GM18868 (cell line): ENCODE measurements around the gene A1BG.

Experiments used
- ATAC-seq: cut with Tn5 transposase; IDR thresholded peaks from one replicate; pipeline ENCODE4 v1.9.1; 2021; ENCODE audit warnings: mild to moderate bottlenecking, moderate library complexity; ENCODE audit not compliant: unreplicated experiment

Gene A1BG

DNA sequence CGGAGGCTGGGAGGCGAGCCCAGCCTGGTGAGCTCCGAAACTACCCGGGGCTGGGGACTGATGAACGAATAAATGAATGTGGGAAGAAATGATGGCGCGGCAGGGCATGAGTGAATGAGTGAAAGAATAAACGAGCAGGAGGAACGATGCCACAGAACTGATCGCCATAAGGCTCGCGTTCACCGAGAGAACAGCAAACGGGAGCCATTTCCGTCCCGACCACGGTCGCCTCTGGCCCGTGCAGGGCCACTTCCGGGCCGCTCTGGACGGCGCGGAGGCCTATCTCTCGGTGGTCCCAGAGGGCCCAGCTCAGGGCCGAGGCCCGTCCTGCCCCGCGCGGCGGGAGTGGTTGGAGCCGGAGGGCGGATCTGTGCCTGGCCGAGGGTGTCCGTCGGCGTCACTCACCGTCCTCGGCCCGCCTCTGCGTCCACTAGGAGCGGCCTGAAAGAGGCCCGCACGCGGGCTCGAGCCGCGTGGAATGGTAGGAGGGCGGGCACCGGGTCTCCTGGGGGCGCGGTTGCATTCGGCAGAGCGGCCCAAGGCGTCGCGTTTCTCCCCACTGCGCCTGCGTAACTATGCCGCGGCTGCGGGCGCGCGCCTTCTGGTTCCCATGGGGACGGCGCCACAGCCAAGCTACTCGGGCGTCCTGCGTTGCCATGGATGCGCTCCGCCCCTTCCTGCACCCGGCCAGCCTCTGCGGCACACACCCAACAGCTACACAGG lies 9.1 kb upstream of the A1BG start, which contains the start of gene ZNF497:
TSS of gene ZNF497 (minus strand) at position 480 of the 723 bp plus-strand sequence. CDS start 5,116 bp downstream, outside the sequence.
- peak; percentile 88 for ATAC-seq

DNA sequence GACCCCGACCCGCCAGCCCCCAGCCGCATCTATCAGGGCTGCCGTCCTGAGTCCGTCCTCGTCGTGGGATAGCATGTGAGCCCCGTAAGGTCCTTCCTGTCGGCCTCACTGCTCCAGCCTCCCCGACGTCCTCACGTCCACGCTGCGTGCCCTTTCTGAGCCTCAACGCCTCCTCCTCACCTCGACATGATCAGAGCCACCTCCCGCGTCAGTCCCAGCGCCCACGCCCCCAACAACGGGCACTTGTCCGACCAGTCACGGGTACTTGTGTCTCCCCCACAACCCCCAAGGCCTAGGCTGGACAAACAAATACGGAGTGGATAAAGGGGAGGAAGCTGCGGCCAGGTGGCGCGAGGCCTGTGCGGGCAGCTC lies 8.6 kb upstream of the A1BG start:
- peak; percentile 8 for ATAC-seq

DNA sequence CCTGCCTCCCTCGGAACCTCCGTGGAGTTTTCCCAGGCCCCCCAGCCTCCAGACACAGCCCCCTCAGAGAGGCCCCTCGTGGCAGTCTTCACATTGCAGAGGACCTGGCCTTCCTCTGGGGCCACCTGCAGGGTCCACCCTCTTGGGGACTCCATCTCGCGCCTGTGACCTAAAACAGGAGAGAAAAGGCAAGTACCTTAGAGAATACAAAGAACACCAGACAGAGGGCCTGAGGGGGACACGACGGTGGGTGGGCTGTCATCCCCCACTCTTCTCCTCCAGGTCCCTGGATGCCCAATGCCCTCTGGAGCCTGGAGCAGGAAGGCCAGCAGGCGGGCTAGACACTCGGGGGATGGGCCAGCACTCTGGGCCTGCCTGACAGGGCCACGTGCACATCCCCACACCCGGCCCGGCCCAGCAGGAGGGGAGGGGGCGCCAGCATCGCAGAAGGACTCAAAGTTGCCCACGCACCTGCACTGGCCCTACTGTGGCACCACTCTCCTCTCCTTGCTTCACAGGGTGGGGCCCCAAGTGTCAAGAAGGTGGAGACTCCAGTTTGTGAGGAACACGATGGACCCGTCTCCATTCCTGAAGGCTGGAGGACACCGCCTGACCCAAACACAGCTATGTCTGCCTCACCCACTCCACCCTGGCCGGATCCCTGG lies 4.3 kb upstream of the A1BG start:
- no peak for ATAC-seq

DNA sequence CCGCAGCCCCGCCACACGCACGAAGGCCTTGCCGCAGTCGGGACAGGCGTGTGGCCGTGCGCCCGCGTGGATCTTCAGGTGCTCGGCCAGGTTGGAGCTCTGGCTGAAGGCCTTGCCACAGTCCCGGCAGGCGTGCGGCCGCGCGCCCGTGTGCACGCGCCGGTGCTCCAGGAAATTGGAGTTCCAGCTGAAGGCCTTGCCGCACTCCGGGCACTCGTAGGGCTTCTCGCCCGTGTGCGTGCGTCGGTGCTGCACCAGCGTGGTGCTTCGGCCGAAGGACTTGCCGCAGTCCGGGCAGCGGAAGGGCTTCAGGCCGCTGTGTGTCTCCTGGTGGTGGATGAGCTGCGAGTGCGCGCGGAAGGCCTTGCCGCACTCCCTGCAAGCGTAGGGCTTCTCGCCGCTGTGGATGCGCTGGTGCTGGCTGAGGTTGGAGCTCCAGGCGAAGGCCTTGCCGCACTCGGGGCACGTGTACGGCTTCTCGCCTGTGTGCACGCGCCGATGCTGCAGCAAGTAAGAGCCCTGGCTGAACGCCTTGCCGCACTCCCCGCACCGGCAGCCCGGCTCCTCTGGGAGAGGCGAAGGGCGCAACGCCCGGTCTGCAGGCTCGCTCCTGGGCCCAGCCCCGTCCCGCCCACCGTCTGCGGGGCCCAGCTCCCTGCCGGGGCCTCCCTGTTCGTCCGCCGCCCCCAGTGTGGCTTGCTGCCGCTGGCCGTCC lies 3.6 kb upstream of the A1BG start:
- ATAC-seq, result no peak

DNA sequence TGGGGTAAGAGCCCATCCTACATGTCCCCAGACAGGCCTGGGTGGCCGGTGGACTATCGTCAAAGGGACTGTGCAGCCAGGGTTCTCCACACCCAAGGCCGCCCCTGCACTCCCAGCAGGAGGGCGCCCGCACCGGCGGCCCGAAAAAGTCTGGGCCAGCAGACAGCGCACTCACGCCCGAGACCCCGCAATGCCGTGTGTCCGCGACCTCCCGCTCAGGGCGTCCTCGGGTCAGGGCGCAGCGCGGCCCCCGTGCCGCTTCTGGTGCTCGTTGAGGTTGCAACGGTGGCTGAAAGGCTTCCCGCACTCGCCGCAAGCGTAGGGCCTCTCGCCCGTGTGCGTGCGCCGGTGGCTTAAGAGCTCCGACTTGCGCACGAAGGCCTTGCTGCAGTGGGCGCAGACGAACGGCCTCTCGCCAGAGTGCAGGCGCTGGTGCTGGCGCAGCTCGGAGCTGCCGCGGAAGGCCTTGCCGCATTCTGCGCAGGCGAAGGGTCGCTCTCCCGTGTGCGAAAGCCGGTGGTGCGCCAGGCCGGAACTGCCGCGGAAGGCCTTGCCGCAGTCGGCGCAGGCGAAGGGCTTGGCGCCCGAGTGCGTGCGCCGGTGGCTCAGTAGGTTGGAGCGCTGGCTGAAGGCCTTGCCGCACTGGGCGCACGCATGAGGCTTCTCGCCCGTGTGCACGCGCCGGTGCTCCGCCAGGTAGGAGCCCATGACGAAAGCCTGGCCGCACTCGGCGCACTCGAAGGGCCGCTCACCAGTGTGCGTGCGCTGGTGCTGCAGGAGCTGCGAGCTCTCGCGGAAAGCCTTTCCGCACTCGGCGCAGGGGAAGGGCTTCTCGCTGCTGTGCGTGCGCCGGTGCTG lies 2.8 kb upstream of the A1BG start:
- no peak for ATAC-seq

DNA sequence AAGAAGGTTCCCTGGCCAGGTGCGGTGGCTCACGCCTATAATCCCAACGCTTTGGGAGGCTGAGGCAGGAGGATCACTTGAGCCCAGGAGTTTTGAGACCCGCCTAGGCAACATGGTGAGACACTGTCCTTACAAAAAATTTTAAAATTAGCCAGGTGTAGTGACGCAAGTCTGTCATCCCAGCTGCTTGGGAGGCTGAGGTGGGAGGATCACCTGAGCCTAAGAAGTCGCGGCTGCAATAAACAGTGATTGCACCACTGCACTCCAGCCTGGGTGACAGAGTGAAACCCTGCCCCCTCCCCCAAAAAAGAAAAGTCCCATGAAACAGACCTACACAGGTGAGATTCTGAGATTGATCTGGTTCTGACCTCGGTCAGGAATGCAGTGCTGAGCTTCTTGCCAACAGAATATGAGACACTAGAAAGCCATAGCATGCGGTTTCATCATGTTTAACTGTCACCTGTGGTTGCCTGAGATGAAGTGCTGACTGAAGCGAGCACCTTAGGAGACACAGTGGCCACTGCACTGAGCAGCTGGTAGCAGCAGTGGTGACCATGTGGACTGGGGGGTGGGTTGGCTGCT lies 2.0 kb upstream of the A1BG start:
- no peak for ATAC-seq

DNA sequence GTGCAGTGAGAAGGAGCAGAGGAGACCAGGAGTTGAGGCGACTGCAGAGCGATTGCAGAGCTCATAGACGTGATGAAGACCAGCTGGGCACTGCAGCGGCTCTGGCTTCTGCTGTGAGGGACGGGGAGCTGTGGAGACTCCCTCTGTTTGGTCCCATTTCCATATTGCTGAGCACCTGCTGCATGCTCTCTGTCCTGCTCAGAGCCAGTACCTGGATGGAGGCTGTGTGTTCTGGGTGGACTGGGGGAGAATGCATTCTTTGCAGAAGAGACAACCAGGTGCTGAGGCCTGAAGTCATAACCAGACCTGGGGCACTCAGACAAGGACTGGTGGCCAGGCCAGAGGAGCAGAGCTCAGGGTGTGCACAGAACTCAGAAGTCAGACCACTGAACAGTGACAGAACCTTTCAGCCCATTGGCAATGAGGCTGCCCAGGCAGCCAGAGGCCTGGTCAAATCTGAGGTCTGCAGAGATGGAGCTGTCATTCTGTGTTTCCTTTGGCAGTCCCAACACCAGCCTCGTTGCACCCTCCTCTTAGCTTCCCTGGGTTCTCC lies 1.3 kb upstream of the A1BG start:
- ATAC-seq, result no peak

DNA sequence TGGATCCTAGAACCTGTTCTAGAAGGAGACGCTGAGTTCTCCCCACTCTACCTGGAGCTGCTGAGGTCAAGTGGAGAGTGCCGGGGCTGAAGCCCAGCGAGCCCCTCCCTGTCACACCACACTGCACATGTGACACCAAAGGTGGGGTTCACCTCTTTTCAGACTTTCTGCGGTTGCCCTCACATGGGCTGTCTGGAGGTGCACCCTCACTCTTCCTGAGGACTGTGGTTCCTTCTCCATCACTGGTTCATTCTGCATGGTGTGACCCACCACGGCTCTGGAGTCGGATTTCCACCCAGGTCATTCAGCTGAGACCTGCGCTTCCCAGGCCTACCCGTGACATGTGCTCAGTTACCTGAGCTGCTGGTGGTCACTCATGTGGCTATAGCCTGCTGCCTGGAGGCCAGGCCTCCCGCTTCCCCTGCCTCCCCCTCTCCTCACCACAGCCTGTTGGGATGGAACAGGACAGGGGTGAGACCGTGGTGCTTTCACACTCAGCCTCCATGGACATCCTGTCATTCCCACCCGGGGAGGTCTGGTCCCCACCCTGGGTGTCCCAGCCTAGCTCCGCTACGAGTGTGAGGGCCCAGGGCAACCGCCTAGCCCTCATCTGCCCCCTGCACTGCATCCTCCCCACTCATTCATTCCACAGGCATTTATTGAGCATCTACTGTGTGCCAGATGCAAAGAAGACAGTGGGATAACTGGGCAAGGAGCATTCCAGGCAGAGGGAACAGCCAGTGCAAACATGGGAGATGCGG lies 605 bp upstream of the A1BG start:
- no peak for ATAC-seq

DNA sequence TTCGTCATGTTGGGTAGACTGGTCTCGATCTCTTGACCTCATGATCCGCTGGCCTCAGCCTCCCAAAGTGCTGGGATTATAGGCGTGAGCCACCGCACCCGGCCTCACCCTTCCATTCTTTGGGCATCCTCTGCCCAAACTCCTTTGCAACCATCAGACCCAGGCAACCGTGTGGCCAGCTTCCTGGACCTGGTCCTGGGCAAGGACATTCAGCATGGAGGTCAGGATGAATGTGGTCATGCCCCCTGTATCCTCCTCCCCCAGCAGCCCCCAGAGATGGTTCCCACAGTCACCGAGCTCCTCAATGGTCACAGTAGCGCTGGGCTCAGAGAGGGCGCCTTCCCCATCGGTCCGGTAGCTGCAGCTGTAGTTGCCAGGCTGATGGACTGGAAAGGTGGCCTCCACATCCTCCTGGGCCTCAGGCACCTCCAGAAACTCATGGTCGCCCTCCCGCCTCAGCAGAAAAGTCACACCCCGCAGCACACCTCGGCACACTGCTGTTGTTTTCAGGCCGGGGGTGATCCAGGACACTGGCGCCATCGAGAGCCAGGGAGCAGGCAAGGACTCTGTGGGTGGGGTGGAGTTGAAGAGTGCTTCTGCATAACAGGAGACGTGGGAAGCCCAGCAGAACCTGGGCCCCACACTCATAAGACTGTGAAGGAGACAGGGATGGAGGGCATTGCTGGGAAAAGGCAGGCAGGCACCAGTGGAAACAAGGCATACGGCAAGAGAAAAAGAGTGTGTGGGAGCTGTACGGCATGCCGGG lies 1.1 kb downstream of the A1BG start:
- ATAC-seq, result no peak

DNA sequence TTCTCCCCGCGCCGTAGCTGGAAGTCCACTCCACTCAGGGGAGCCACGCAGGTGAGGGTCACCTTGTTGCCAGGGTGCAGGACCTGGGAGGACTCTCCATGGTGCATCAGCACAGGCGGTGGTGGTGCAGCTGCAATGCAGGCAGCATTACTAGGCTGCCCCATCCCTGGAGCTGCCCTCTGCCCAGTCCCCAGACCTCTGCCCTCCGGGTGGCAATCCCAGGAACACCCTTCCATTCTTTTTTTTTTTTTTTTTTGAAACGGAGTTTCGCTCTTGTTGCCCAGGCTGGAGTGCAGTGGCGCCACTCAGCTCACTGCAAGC lies 1.8 kb downstream of the A1BG start:
- ATAC-seq, result no peak

DNA sequence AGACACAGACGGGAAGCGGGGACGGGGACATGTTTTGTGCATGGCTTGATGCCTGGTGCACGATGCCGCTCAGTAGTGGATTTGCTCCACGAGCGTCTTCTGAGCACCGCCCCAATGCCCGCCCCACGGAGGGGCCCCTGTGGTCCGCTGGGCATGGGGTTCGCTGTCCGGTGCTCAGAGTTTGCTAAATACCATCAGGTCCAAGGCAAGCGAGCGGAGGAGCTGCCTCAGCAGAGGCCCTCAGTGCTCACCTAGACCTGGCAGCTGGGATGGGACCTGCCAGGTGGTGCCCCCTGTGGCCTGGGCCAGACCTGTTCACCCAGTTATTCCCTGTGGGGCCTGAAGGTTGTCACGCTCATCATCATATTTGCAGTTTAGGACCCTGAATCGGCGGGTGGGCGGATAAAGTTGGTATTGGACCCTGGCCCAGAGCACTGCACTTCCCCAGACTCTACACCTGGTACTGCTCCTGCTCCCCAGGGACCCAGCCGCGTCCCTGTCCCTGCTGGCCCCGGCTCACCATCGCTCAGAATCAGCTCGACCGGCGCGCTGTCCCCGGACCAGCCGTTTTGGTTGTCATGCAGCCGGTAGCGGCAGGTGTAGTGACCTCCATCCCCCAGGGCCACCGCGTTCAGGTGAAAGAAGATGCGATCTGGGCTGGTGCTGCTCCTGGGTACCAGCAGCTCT lies 2.3 kb downstream of the A1BG start:
- ATAC-seq, result no peak

DNA sequence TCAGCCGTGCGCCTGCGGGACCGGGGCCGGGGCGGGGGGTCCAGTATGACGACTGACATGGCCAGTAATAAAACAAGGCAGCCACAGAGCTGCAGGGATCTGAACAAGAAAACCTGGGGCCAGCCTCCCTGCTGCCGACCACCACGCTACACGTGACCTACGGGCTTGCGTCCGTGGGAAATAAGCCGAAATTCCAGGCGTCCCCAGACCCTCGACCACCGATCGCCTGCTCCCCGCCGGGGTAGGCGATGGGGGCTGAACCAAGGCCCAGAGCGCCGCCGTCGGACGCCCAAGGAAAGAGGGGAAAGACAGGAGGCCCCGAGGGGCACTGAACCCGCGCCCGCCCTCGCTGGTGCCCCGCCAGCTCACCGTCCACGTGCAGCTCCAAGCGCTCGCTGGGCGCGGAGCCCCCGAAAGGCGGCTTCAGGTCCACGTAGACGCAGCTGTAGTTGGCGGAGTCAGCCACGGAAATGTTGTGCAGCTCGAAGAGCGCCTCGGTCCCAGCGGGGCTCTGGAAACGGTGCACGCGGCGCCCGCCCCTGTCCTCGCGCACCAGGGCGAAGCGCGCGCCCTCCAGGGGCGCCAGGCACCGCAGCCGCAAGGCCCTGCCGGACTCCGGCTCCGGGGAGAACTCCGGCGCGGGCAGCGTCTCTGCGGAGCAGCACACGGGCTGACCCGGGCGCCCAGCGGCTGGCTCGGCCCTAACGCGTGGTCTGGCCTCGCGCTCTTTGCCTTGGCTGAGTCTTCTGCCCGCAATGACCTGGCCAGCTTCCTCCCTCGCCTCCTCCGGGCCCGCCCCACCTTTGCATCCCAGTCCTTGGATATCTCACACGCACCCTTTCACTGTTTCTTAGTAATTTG lies 3.1 kb downstream of the A1BG start:
- ATAC-seq, result no peak

DNA sequence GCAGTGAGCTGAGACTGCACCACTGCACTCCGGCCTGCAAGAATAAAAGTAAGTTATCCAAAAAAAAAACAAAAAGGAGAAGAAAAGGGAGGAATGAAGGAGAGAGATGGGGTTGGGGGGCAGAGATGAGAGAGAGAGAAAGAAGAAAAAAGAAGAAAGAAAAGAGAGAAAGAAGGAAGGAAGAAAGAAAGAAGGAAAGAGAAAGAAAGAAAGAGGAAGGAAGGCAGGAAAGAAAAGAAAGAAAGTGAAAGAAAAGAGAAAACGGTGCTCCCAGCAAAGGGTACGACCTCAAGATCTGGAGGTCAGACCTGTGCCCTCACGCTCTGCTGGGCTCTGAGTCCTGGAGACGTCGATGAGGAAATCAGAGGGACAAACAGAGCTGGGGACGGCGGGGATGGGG lies 3.7 kb downstream of the A1BG start:
- no peak for ATAC-seq

DNA sequence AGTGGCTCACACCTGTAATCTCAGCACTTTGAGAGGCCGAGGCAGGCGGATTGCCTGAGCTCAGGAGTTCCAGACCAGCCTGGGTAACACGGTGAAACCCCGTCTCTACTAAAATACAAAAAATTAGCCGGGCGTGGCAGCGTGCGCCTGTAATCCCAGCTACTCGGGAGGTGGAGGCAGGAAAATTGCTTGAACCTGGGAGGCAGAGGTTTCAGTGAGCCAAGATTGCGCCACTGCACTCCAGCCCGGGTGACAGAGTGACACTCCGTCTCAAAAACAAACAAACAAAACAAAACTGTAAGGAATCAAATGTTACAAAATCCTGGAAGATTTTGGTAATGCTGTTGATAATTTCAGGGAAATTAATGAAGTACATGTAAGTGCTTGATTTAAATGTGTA lies 5.2 kb downstream of the A1BG start:
- ATAC-seq, result peak; percentile 17

DNA sequence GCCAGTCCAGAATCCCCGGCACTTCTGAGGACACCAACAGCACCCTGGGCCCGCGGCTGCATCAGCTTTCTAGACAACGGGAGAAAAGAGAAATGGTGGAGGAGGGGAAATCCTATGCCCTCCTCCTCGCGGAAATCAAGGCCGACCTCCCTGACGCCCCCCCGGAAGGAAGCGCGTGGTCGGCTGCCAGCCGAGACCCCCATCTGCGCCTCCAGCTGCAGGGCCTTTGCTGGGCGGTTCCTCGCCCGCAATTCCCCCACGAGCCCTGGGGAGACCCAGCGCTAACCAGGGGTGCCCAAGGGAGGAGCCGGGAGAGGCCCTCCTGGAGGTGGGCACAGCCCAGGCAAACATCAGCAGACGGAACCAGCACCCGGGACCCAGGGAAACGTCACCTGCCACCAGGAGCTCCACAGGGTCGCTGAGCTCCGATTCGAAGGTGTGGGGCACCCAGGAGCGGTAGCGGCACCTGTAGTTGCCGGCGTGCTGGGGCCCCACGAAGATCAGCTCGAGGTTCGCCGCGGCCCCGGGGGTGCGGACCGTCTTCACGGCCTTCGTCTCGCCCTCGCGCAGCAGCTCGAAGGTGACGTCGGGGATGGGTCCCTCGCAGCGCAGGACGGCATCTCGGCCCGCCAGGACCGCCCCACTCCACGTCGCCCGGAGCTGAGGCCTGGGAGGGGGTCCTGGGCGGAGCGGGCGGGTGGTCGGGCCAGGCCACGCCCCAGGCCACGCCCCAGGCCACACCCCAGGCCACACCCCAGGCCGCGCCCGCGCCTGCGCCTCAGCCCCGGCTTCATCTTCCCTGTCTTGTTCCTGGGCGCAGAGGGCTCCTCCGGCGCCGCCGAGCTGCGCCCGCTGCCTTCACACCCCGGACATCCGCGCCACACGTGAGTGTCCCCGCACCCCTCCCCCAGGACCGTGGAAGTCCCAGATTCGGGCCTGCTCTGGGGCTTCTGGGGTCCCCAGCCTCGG lies 6.0 kb downstream of the A1BG start:
- ATAC-seq, result peak; percentile 88

DNA sequence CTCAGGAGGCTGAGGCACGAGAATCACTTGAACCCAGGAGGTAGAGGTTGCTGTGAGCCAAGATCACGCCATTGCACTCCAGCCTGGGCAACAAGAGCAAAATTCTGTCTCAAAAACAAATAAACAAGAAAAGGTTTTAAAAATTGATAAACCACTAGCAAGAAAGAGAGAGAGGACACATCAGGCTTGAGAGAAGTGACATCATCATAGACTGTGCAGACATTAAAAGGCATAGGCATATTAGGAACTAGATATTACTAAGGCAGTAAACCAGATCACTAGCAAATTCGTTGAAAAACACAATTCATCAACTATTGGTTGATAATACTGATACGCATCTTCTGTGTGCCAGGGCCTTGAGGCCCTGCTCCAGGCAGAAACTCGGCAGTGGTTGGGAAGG lies 7.7 kb downstream of the A1BG start:
- no peak for ATAC-seq
